B cell (primary cell): ENCODE results near the gene NHS. TPM values are rescaled to one million over a fixed set of nuclear protein-coding genes. Genes with fewer than 3 reads are reported as not detected.
A peak's percentile ranks its signal among the peaks of the same experiment; 100 is the strongest.

Experiments
- ATAC-seq: fragments of 200-7000 bp; cut with Tn5 transposase; one replicate; pipeline ENCODE4 v1.10.0; 2021; ENCODE audit warnings: low read depth, mild to moderate bottlenecking, moderate number of reproducible peaks, moderate library complexity
- CTCF ChIA-PET: fragments of 350-600 bp; sonication (Branson Sonifier 250); formaldehyde crosslinking; loops from one replicate; lab custom pipeline; 2021; ENCODE audit warnings: antibody characterized with exemption, inconsistent platforms; lab: Charles Lee
- POLR2A ChIA-PET: fragments of 350-600 bp; sonication (Branson Sonifier 250); formaldehyde crosslinking; loops from one replicate; lab custom pipeline; 2021; ENCODE audit warnings: antibody characterized with exemption; lab: Charles Lee
- DNase-seq: peaks from one replicate; pipeline ENCODE4 v3.0.0; 2013
- H2AFZ ChIP-seq: 2 replicates; pipeline ENCODE4 v1.6.1; 2012; ENCODE audit warnings: mild to moderate bottlenecking, low read depth, low read length; ENCODE audit not compliant: insufficient read depth, poor library complexity, severe bottlenecking
- H3K27ac ChIP-seq, 2 donors: 1 replicate in 1 of 2; 2 replicates in 1 of 2; pipeline ENCODE4 v1.5.1; 2012 to 2013; ENCODE audit warnings: low read length in 2 of 2, mild to moderate bottlenecking in 2 of 2, moderate library complexity in 1 of 2
- H3K27me3 ChIP-seq, 4 experiments: fragments of 200-600 bp in 1 of 4; sonication (generic) in 1 of 4; replicated peaks in 1 of 4; 1 replicate in 2 of 4; 2 replicates in 2 of 4; pipeline versions ENCODE4 v1.6.1 to v1.7.0; 2013 to 2016; ENCODE audit warnings: low read length in 3 of 4, mild to moderate bottlenecking in 2 of 4, mixed read lengths in 1 of 4, moderate library complexity in 1 of 4; ENCODE audit not compliant: insufficient read depth in 4 of 4, control insufficient read depth in 3 of 4; ENCODE audit errors: control extremely low read depth in 1 of 4
- H3K36me3 ChIP-seq, 2 experiments: replicated peaks in 1 of 2; 1 replicate in 1 of 2; 2 replicates in 1 of 2; pipeline versions ENCODE4 v1.6.1 to v1.7.1; 2013; ENCODE audit warnings: low read length in 1 of 2; ENCODE audit not compliant: insufficient read depth in 2 of 2, control insufficient read depth in 1 of 2; ENCODE audit errors: control extremely low read depth in 1 of 2, extremely low read depth in 1 of 2
- H3K4me1 ChIP-seq, 2 donors: fragments of 200-600 bp in 1 of 2; sonication (generic) in 1 of 2; 1 replicate in 1 of 2; 2 replicates in 1 of 2; pipeline versions ENCODE4 v1.5.1 to v1.6.1; 2013 to 2017; ENCODE audit warnings: low read length in 2 of 2; ENCODE audit not compliant: control insufficient read depth in 2 of 2, insufficient read depth in 2 of 2
- H3K4me2 ChIP-seq: replicated peaks from 2 replicates; pipeline ENCODE3; 2012; ENCODE audit warnings: mild to moderate bottlenecking, low read depth, low read length; ENCODE audit not compliant: poor library complexity, severe bottlenecking
- H3K4me3 ChIP-seq, 5 experiments: fragments of 200-600 bp in 1 of 5; sonication (generic) in 1 of 5; 1 replicate in 3 of 5; 2 replicates in 2 of 5; pipeline versions ENCODE4 v1.5.1 to v1.7.0; 2011 to 2016; ENCODE audit warnings: low read length in 4 of 5, mild to moderate bottlenecking in 4 of 5, low read depth in 2 of 5, control low read depth in 1 of 5, moderate library complexity in 1 of 5; ENCODE audit not compliant: insufficient read depth in 1 of 5; ENCODE audit errors: control extremely low read depth in 1 of 5, extremely low read depth in 1 of 5
- H3K79me2 ChIP-seq: fragments of 200-600 bp; sonication (generic); one replicate; pipeline ENCODE4 v1.6.0; 2016; ENCODE audit warnings: low read length; ENCODE audit not compliant: control insufficient read depth, insufficient read depth
- H3K9ac ChIP-seq: fragments of 200-600 bp; sonication (generic); 2 replicates; pipeline ENCODE4 v1.6.1; 2017; ENCODE audit warnings: mild to moderate bottlenecking, low read length, moderate library complexity
- H3K9me3 ChIP-seq, 3 donors: one replicate each; pipeline versions ENCODE4 v1.6.1 to v1.7.1; 2013; ENCODE audit warnings: low read length in 2 of 3; ENCODE audit not compliant: control insufficient read depth in 2 of 3, insufficient read depth in 1 of 3; ENCODE audit errors: control extremely low read depth in 1 of 3
- H4K20me1 ChIP-seq: 2 replicates; pipeline ENCODE4 v1.6.0; 2012; ENCODE audit warnings: mild to moderate bottlenecking, low read length; ENCODE audit not compliant: insufficient read depth, control insufficient read depth, poor library complexity, severe bottlenecking
- H3K27ac Mint-ChIP-seq: one replicate; pipeline ENCODE4 v1.8.0; 2021; ENCODE audit warnings: mixed read lengths
- H3K27me3 Mint-ChIP-seq: one replicate; pipeline ENCODE4 v1.8.0; 2021; ENCODE audit warnings: mixed read lengths
- H3K4me1 Mint-ChIP-seq: one replicate; pipeline ENCODE4 v1.8.0; 2021; ENCODE audit warnings: mixed read lengths
- H3K4me3 Mint-ChIP-seq: one replicate; pipeline ENCODE4 v1.8.0; 2021; ENCODE audit warnings: mixed read lengths
- H3K9me3 Mint-ChIP-seq: one replicate; pipeline ENCODE4 v1.8.0; 2022; ENCODE audit warnings: mixed read lengths; ENCODE audit not compliant: insufficient read depth
- EZH2 ChIP-seq: IDR thresholded peaks from 2 replicates; pipeline ENCODE4 v1.6.1; 2012; ENCODE audit warnings: borderline replicate concordance, low read depth, mild to moderate bottlenecking, moderate library complexity, low read length; ENCODE audit not compliant: insufficient read depth, poor library complexity, severe bottlenecking
- WGBS: methylation state at CpG from one replicate; pipeline ENCODE4 v1.1.5; 2013; ENCODE audit warnings: missing lambda C conversion rate; ENCODE audit not compliant: insufficient coverage; 5-methylcytosine and 5-hydroxymethylcytosine counted together
- intact Hi-C: fragments of 100-400 bp; cut with micrococcal nuclease; formaldehyde crosslinking; loops from one replicate; pipeline ENCODE4 v1.10.0; 2022
- polyA plus RNA-seq: library from polyadenylated mRNA; depleted of rRNA; stranded (reverse); fragments of >200 nt; gene quantifications from 2 replicates; pipeline ENCODE4 v1.2.3, GENCODE V29; 2012
- total RNA-seq, 2 donors: library from RNA; stranded (reverse); fragments of 120-200 nt in 1 of 2; gene quantifications; 1 replicate in 1 of 2; 2 replicates in 1 of 2; pipeline versions ENCODE4 v1.2.3 to v1.2.4, GENCODE V29; 2013 to 2022
- TF ChIP-seq, protein P1 (sequence below): fragments of 200-600 bp; IDR thresholded peaks from one replicate; pipeline ENCODE4 v1.8.0; 2022; ENCODE audit warnings: antibody characterized with exemption, mild to moderate bottlenecking

The NHS gene
- total and polyA plus RNA-seq, 2 donors (not counting 1 experiment from before 2014, with no cell fraction given): not detected

GRCh38 chrX:17738737-17739535 lies 363.9 kb downstream of the NHS start:
- 0% methylated on average over 1 of the region's 6 CpGs for WGBS
- H3K79me2 ChIP-seq: no peaks in the 10 kb centered on the region
- H3K9me3 ChIP-seq: no peaks in the 10 kb centered on the region
- Mint-ChIP-seq H3K4me3 (peak overlapping the region; percentile 90), H3K4me1 (peaks cover 18% of the 10 kb centered on the region), H3K27ac (peak overlapping the region; percentile 67), H3K27me3 (peaks cover 4% of the 10 kb centered on the region), H3K9me3 (no peaks in the 10 kb centered on the region)
- TF ChIP-seq, protein P1, sequence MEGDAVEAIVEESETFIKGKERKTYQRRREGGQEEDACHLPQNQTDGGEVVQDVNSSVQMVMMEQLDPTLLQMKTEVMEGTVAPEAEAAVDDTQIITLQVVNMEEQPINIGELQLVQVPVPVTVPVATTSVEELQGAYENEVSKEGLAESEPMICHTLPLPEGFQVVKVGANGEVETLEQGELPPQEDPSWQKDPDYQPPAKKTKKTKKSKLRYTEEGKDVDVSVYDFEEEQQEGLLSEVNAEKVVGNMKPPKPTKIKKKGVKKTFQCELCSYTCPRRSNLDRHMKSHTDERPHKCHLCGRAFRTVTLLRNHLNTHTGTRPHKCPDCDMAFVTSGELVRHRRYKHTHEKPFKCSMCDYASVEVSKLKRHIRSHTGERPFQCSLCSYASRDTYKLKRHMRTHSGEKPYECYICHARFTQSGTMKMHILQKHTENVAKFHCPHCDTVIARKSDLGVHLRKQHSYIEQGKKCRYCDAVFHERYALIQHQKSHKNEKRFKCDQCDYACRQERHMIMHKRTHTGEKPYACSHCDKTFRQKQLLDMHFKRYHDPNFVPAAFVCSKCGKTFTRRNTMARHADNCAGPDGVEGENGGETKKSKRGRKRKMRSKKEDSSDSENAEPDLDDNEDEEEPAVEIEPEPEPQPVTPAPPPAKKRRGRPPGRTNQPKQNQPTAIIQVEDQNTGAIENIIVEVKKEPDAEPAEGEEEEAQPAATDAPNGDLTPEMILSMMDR: no peak
- no peak for TF ChIP-seq EZH2
- peaks cover 6 to 12% of the 10 kb centered on the region in 2 donors for H3K4me1 ChIP-seq
- intact Hi-C loops: loop anchor here (5.0 to 10.0 kb wide), 5 partner anchors 616 to 1603 kb away; partner anchors contain the start of genes CTPS2, PDHA1, PHKA2 and RS1
- H4K20me1 ChIP-seq: no peaks in the 10 kb centered on the region
- no peaks in the 10 kb centered on the region for H3K36me3 ChIP-seq
- ATAC-seq (no peak), DNase-seq (no peak)
- H3K27ac ChIP-seq: peak overlapping the region in 1 of 2 donors; percentile 81
- no peaks in the 10 kb centered on the region for H3K27me3 ChIP-seq
- ChIA-PET POLR2A (no interaction called here), CTCF (no interaction called here)
- H3K9ac ChIP-seq: peak overlapping the region; percentile 70
- peak overlapping the region; percentile 76 for H3K4me2 ChIP-seq
- peak overlapping the region; percentile 63 for H2AFZ ChIP-seq
- peak overlapping the region; percentile 36 to 73 (median 65) for H3K4me3 ChIP-seq
